ENCODE results near the gene CCDC137. TPM values are rescaled to one million over a fixed set of nuclear protein-coding genes. Genes with fewer than 3 reads are reported as not detected.
A peak's percentile ranks its signal among the peaks of the same experiment; 100 is the strongest.

CCDC137 gene
- total RNA-seq, 1 experiment from 2014 or later, result 49.9 TPM

GRCh38 chr17:81708739-81709185 lies 42.2 kb downstream of the CCDC137 start:
- CTCF ChIA-PET, result no interaction called here

GRCh38 chr17:81710514-81711308 lies 44.2 kb downstream of the CCDC137 start:
- DNase-seq, result peak; percentile 30
- H3K4me1 ChIP-seq (ENCODE audit: insufficient read depth, low read length), result peaks cover 37% of the 10 kb centered on the region
- no peak overlapping the region for H2AFZ ChIP-seq (ENCODE audit: low read length)
- POLR2A ChIA-PET (ENCODE audit: unreplicated experiment), result interaction anchor here (0.6 kb wide), 1 partner anchor 218 kb away, joined by 3 read pairs; no protein-coding TSS in a partner anchor
- peak overlapping the region; percentile 41 for H3K27ac ChIP-seq (ENCODE audit: low read length)
- peak overlapping the region; percentile 42; the same call in 1 of the 2 replicates for H3K4me3 ChIP-seq (ENCODE audit: low read length)
- H3K4me2 ChIP-seq (ENCODE audit: low read length), result peak overlapping the region; percentile 82
- CTCF ChIA-PET, result interaction anchor here (0.6 kb wide), 1 partner anchor 40 kb away, joined by 3 read pairs; no protein-coding TSS in a partner anchor
- TF ChIP-seq EZH2phosphoT487 (IDR thresholded peaks at IDR 0.05; ENCODE audit: borderline replicate concordance, low read length) (no peak), CTCF (conservative IDR thresholded peaks at IDR 0.05; ENCODE audit: low read depth, low read length) (no peak), EZH2 (IDR thresholded peaks at IDR 0.05; ENCODE audit: low read length, unreplicated experiment) (no peak)
- BruUV-seq (replicated peaks), result no TSS peak
- no peaks in the 10 kb centered on the region for H3K9me2 ChIP-seq (replicated peaks; ENCODE audit: low read length)
- no peaks in the 10 kb centered on the region for H3K9me3 ChIP-seq (ENCODE audit: low read length)
- H4K20me1 ChIP-seq (ENCODE audit: low read length), result 0 out of 2 replicates have a peak, but pooled peaks cover 5% of the 10 kb centered on the region
- intact Hi-C loops (cut with micrococcal nuclease), result no loop called here
- peaks cover 45% of the 10 kb centered on the region for H3K79me2 ChIP-seq (ENCODE audit: low read length)
- H3K9ac ChIP-seq (ENCODE audit: low read length), result no peak overlapping the region
- H3K27me3 ChIP-seq (ENCODE audit: low read length), result no peaks in the 10 kb centered on the region
- peaks cover 30% of the 10 kb centered on the region for H3K36me3 ChIP-seq (ENCODE audit: low read depth, low read length)
- peak; percentile 4 for ATAC-seq
- H3F3A ChIP-seq (ENCODE audit: low read length, unreplicated experiment), result peaks cover 8% of the 10 kb centered on the region

More at GRCh38 chr17:81708739-81709185, 42.2 kb downstream of the CCDC137 start:
- Histone ChIP-seq H3K4me3 (ENCODE audit: low read length) (no peak overlapping the region), H4K20me1 (ENCODE audit: low read length) (0 out of 2 replicates have a peak, but pooled peaks cover 5% of the 10 kb centered on the region), H3K9ac (ENCODE audit: low read length) (no peak overlapping the region), H2AFZ (ENCODE audit: low read length) (no peak overlapping the region), H3K36me3 (ENCODE audit: low read depth, low read length) (peaks cover 35% of the 10 kb centered on the region), H3K27me3 (ENCODE audit: low read length) (no peaks in the 10 kb centered on the region), H3F3A (ENCODE audit: low read length, unreplicated experiment) (peaks cover 8% of the 10 kb centered on the region), H3K4me2 (ENCODE audit: low read length) (no peak overlapping the region), H3K79me2 (ENCODE audit: low read length) (peaks cover 46% of the 10 kb centered on the region), H3K4me1 (ENCODE audit: insufficient read depth, low read length) (peaks cover 35% of the 10 kb centered on the region), H3K9me2 (replicated peaks; ENCODE audit: low read length) (no peaks in the 10 kb centered on the region), H3K27ac (ENCODE audit: low read length) (no peak overlapping the region), H3K9me3 (ENCODE audit: low read length) (no peaks in the 10 kb centered on the region)
- DNase-seq, result no peak
- no TSS peak for BruUV-seq (replicated peaks)
- intact Hi-C loops (cut with micrococcal nuclease), result no loop called here
- no peak for TF ChIP-seq EZH2 (IDR thresholded peaks at IDR 0.05; ENCODE audit: low read length, unreplicated experiment)
- no peak for TF ChIP-seq EZH2phosphoT487 (IDR thresholded peaks at IDR 0.05; ENCODE audit: borderline replicate concordance, low read length)
- TF ChIP-seq CTCF (conservative IDR thresholded peaks at IDR 0.05; ENCODE audit: low read depth, low read length), result no peak
- ATAC-seq, result no peak
- POLR2A ChIA-PET (ENCODE audit: unreplicated experiment), result no interaction called here
